Measurements from ENCODE around the gene DOCK3.

DNA sequence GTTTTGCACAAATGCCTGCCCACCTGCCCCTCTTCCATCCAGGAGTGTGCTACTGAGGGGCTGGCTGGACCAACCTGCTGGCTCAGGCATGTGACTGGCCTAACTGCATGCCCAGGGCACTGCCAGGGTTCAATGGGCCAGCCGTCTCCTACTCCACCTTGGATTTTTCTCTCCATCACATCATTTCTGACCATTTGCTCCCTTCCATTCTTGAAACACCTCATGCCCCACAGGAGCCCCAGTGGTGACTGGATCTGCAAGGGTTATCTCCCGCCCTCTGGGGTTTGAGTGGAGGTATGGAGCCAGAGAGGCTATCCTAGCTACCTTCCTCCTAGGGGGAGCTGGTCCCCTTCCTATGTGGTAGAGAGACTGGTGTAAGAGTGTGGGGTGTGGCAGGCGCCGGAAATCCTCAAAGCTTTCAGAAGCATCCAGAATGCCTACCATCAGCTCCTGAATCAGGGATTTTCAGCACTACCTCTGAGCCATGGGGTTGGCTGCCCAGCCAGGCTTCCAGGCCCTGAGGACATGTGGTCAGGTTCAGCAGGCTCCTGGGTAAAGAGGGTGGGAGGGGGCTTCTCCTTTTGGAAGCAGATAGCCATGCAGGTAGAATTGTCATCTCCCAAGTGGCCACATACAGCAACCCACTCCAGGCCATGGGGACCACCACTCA is 707.5 kb downstream of the DOCK3 start:
- TF ChIP-seq EZH2 (IDR thresholded peaks at IDR 0.05; ENCODE audit: borderline replicate concordance, insufficient read depth, low read length, poor library complexity, severe bottlenecking) (no peak), CTCF (IDR thresholded peaks at IDR 0.05; ENCODE audit: poor library complexity, severe bottlenecking) (no peak), EP300 (conservative IDR thresholded peaks at IDR 0.05; ENCODE audit: poor library complexity, severe bottlenecking) (no peak), POLR2AphosphoS5 (IDR thresholded peaks at IDR 0.05) (no peak), TAF1 (IDR thresholded peaks at IDR 0.05; ENCODE audit: low read depth) (no peak), RAD21 (conservative IDR thresholded peaks at IDR 0.05) (no peak), REST (IDR thresholded peaks at IDR 0.05; ENCODE audit: borderline replicate concordance) (no peak), MXI1 (conservative IDR thresholded peaks at IDR 0.05; ENCODE audit: poor library complexity, severe bottlenecking) (no peak)

All from neural cell (in vitro differentiated cells).